NCI-H82 (cell line): ENCODE results near the gene CNGA2.
A peak's percentile ranks its signal among the peaks of the same experiment; 100 is the strongest.

Source experiments
- DNase-seq: peaks from one replicate; lab custom pipeline; 2025; lab: John Stamatoyannopoulos, UW

The CNGA2 gene

GRCh38 chrX:151711787-151712186 lies 22.8 kb upstream of the CNGA2 start:
- DNase-seq = no peak

GRCh38 chrX:151712253-151712652 lies 22.3 kb upstream of the CNGA2 start:
- DNase-seq = no peak

- peak; percentile 65 for DNase-seq
Observed at GRCh38 chrX:151713849-151714248, 20.7 kb upstream of the CNGA2 start.

- no peak for DNase-seq
Observed at GRCh38 chrX:151714362-151714761, 20.2 kb upstream of the CNGA2 start.

- no peak for DNase-seq
Observed at GRCh38 chrX:151715752-151716151, 18.8 kb upstream of the CNGA2 start, which contains the start of gene FATE1. Gene FATE1, plus strand, starts transcription at chrX:151716035. Its CDS starts 85 bp downstream, at chrX:151716120.

- peak; percentile 76 for DNase-seq
Observed at GRCh38 chrX:151722241-151722846, 12.2 kb upstream of the CNGA2 start.

GRCh38 chrX:151723156-151723760 lies 11.3 kb upstream of the CNGA2 start:
- no peak for DNase-seq

- DNase-seq = no peak
Observed at GRCh38 chrX:151724563-151725337, 9.8 kb upstream of the CNGA2 start.

GRCh38 chrX:151725338-151725614 lies 9.3 kb upstream of the CNGA2 start:
- no peak for DNase-seq

- DNase-seq = no peak
Observed at GRCh38 chrX:151726751-151727150, 7.8 kb upstream of the CNGA2 start.

GRCh38 chrX:151727346-151727745 lies 7.2 kb upstream of the CNGA2 start:
- no peak for DNase-seq

GRCh38 chrX:151729056-151729725 lies 5.4 kb upstream of the CNGA2 start:
- no peak for DNase-seq

- DNase-seq = no peak
Observed at GRCh38 chrX:151735219-151735618, 673 bp downstream of the CNGA2 start.

GRCh38 chrX:151736685-151737084 lies 2.1 kb downstream of the CNGA2 start:
- DNase-seq = no peak

- no peak for DNase-seq
Observed at GRCh38 chrX:151737494-151737893, 2.9 kb downstream of the CNGA2 start.

- no peak for DNase-seq
Observed at GRCh38 chrX:151738751-151739150, 4.2 kb downstream of the CNGA2 start.

- DNase-seq = no peak
Observed at GRCh38 chrX:151741606-151742005, 7.1 kb downstream of the CNGA2 start.

- no peak for DNase-seq
Observed at GRCh38 chrX:151742311-151742710, 7.8 kb downstream of the CNGA2 start.

GRCh38 chrX:151743651-151744470 lies 9.3 kb downstream of the CNGA2 start:
- DNase-seq = no peak

- DNase-seq = no peak
Observed at GRCh38 chrX:151745651-151746050, 11.1 kb downstream of the CNGA2 start.

- no peak for DNase-seq
Observed at GRCh38 chrX:151746502-151746901, 12.0 kb downstream of the CNGA2 start.

- no peak for DNase-seq
Observed at GRCh38 chrX:151750511-151750910, 16.0 kb downstream of the CNGA2 start.
